ENCODE measurements around the gene HNRNPL. TPM values are rescaled to one million over a fixed set of nuclear protein-coding genes. Genes with fewer than 3 reads are reported as not detected.

HNRNPL gene
- polyA plus RNA-seq, 1 donor from 2014 or later = 315 TPM

GRCh38 chr19:38843175-38843758 is 6.5 kb downstream of the HNRNPL start:
- Histone ChIP-seq H3K9ac (ENCODE audit: low read length) (no peak overlapping the region), H3K9me2 (ENCODE audit: insufficient read depth, low read length) (no peaks in the 10 kb centered on the region), H3F3A (ENCODE audit: insufficient read depth, low read length, poor library complexity, severe bottlenecking) (no peaks in the 10 kb centered on the region), H3K4me2 (ENCODE audit: low read length) (no peak overlapping the region), H3K36me3 (ENCODE audit: insufficient read depth, low read length) (peaks cover 3% of the 10 kb centered on the region), H4K20me1 (ENCODE audit: insufficient read depth) (peaks cover 20% of the 10 kb centered on the region), H3K4me3 (ENCODE audit: low read length) (no peak overlapping the region), H3K27me3 (ENCODE audit: insufficient read depth, low read depth, low read length) (no peaks in the 10 kb centered on the region), H3K27ac (ENCODE audit: low read length) (no peak overlapping the region), H3K9me3 (ENCODE audit: low read length) (no peaks in the 10 kb centered on the region), H3K79me2 (replicated peaks; ENCODE audit: insufficient read depth, low read length) (peaks cover 29% of the 10 kb centered on the region), H2AFZ (ENCODE audit: low read depth, low read length) (no peak overlapping the region)
- TF ChIP-seq TAF1 (IDR thresholded peaks at IDR 0.05; ENCODE audit: low read depth) = no peak
- TF ChIP-seq EP300 (conservative IDR thresholded peaks at IDR 0.05; ENCODE audit: poor library complexity, severe bottlenecking) = no peak
- TF ChIP-seq MXI1 (conservative IDR thresholded peaks at IDR 0.05; ENCODE audit: poor library complexity, severe bottlenecking) = no peak
- no peak for TF ChIP-seq RAD21 (conservative IDR thresholded peaks at IDR 0.05)
- TF ChIP-seq POLR2AphosphoS5 (IDR thresholded peaks at IDR 0.05) = no peak
- TF ChIP-seq, protein P1, sequence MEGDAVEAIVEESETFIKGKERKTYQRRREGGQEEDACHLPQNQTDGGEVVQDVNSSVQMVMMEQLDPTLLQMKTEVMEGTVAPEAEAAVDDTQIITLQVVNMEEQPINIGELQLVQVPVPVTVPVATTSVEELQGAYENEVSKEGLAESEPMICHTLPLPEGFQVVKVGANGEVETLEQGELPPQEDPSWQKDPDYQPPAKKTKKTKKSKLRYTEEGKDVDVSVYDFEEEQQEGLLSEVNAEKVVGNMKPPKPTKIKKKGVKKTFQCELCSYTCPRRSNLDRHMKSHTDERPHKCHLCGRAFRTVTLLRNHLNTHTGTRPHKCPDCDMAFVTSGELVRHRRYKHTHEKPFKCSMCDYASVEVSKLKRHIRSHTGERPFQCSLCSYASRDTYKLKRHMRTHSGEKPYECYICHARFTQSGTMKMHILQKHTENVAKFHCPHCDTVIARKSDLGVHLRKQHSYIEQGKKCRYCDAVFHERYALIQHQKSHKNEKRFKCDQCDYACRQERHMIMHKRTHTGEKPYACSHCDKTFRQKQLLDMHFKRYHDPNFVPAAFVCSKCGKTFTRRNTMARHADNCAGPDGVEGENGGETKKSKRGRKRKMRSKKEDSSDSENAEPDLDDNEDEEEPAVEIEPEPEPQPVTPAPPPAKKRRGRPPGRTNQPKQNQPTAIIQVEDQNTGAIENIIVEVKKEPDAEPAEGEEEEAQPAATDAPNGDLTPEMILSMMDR (IDR thresholded peaks at IDR 0.05; ENCODE audit: poor library complexity, severe bottlenecking) = no peak
- TF ChIP-seq REST (IDR thresholded peaks at IDR 0.05; ENCODE audit: borderline replicate concordance) = no peak
- no peak for TF ChIP-seq EZH2 (IDR thresholded peaks at IDR 0.05; ENCODE audit: borderline replicate concordance, insufficient read depth, low read length, poor library complexity, severe bottlenecking)
- TF ChIP-seq SMC3 (conservative IDR thresholded peaks at IDR 0.05; ENCODE audit: poor library complexity) = no peak

- Histone ChIP-seq H3K27me3 (ENCODE audit: insufficient read depth, low read depth, low read length) (no peaks in the 10 kb centered on the region), H3K9me2 (ENCODE audit: insufficient read depth, low read length) (no peaks in the 10 kb centered on the region), H3K4me3 (ENCODE audit: low read length) (no peak overlapping the region), H2AFZ (ENCODE audit: low read depth, low read length) (no peak overlapping the region), H4K20me1 (ENCODE audit: insufficient read depth) (peaks cover 15% of the 10 kb centered on the region), H3K27ac (ENCODE audit: low read length) (no peak overlapping the region), H3K9ac (ENCODE audit: low read length) (no peak overlapping the region), H3F3A (ENCODE audit: insufficient read depth, low read length, poor library complexity, severe bottlenecking) (no peaks in the 10 kb centered on the region), H3K36me3 (ENCODE audit: insufficient read depth, low read length) (peaks cover 3% of the 10 kb centered on the region), H3K4me2 (ENCODE audit: low read length) (no peak overlapping the region), H3K79me2 (replicated peaks; ENCODE audit: insufficient read depth, low read length) (peaks cover 23% of the 10 kb centered on the region), H3K9me3 (ENCODE audit: low read length) (no peaks in the 10 kb centered on the region)
- TF ChIP-seq RAD21 (conservative IDR thresholded peaks at IDR 0.05) (no peak), REST (IDR thresholded peaks at IDR 0.05; ENCODE audit: borderline replicate concordance) (no peak), MXI1 (conservative IDR thresholded peaks at IDR 0.05; ENCODE audit: poor library complexity, severe bottlenecking) (no peak), EP300 (conservative IDR thresholded peaks at IDR 0.05; ENCODE audit: poor library complexity, severe bottlenecking) (no peak), EZH2 (IDR thresholded peaks at IDR 0.05; ENCODE audit: borderline replicate concordance, insufficient read depth, low read length, poor library complexity, severe bottlenecking) (no peak), TAF1 (IDR thresholded peaks at IDR 0.05; ENCODE audit: low read depth) (no peak), POLR2AphosphoS5 (IDR thresholded peaks at IDR 0.05) (no peak), SMC3 (conservative IDR thresholded peaks at IDR 0.05; ENCODE audit: poor library complexity) (no peak)
- TF ChIP-seq, protein P1 (IDR thresholded peaks at IDR 0.05; ENCODE audit: poor library complexity, severe bottlenecking) = no peak
Observed at GRCh38 chr19:38842439-38843174, 7.2 kb downstream of the HNRNPL start.

All from neural cell (in vitro differentiated cells).